H7 (cell line): Measurements from ENCODE around the gene SOX5. TPM values are rescaled to one million over a fixed set of nuclear protein-coding genes. Genes with fewer than 3 reads are reported as not detected.
"Not testable (repeated sequence)": the region's sequence is repeated elsewhere in the genome, so short reads cannot be mapped to it uniquely, and the experiment has no call there.

Experiments
- DNase-seq: peaks from one replicate; pipeline ENCODE4 v3.0.0; 2012
- H3K27me3 ChIP-seq: 2 replicates; pipeline ENCODE4 v1.6.0; 2011; ENCODE audit warnings: mild to moderate bottlenecking, low read length; ENCODE audit not compliant: control insufficient read depth, insufficient read depth
- H3K36me3 ChIP-seq: replicated peaks from 2 replicates; pipeline ENCODE4 v1.5.1; 2011; ENCODE audit warnings: low read length; ENCODE audit not compliant: control insufficient read depth, insufficient read depth
- H3K4me3 ChIP-seq: 2 replicates; pipeline ENCODE4 v1.5.1; 2011; ENCODE audit warnings: low read depth, mild to moderate bottlenecking, control low read depth, low read length, moderate library complexity; ENCODE audit not compliant: insufficient read depth
- total RNA-seq: library from RNA; depleted of rRNA; stranded (reverse); fragments of >200 nt; shearing (Covaris generic); gene quantifications from 2 replicates; pipeline ENCODE4 v1.2.3, GENCODE V29; 2014

The SOX5 gene
- total RNA-seq, 1 experiment from 2014 or later, result 3.3 TPM

DNA sequence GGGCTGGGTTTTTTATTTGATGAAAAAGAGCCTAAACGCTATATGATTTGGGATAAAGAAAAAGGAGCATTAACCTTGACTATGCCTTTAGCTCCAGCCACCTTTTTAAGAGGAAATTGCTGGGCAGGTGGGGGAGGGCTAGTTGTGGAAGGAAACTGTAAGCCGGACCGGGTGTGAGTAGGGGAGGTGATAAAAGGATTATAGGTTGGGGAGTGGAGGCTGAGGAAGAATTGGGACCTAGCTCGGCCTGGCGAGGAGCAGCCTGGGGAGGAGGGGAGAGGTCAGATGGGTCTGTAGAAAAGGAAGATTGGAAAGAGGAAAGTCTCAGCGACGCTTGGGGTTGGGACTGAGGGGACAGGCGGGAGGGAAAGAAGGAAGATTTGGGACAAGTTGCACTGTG is 439.6 kb downstream of the SOX5 start:
- H3K4me3 ChIP-seq, H3K36me3 ChIP-seq, H3K27me3 ChIP-seq, DNase-seq: not testable (repeated sequence)

DNA sequence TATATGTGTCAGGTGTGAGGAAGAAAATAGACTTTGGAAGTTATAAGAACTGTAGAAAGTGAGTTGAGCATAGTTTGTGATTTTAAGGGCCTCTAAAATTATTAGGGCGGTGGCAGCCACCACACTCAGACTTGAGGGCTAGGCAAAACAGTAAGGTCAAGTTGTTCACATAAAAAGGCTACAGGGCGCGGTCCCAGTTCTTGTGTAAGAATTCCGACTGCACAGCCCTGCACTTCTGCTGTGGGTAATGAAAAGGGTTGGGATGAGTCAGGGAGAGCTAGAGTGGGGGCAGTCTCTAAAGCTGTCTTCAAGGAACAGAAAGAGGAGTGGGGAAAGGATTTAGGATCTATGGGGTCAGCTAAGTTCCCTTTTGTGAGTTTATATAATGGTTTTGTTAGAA is 441.7 kb downstream of the SOX5 start:
- H3K27me3 ChIP-seq, H3K4me3 ChIP-seq, DNase-seq: not testable (repeated sequence)

DNA sequence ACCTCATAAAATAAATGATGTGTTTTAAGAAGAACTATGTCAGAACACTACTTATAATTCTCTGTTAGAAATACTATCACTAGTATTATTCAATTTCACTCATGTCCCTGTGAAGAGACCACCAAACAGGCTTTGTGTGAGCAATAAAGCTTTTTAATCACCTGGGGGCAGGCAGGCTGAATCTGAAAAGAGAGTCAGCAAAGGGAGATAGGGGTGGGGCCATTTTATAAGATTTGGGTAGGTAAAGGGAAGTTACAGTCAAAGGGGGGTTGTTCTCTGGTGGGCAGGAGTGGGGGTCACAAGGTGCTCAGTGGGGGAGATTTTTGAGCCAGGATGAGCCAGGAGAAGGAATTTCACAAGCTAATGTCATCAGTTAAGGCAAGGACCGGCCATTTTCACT is 443.7 kb downstream of the SOX5 start:
- DNase-seq, H3K36me3 ChIP-seq, H3K27me3 ChIP-seq, H3K4me3 ChIP-seq: not testable (repeated sequence)

More for the DNA sequence above, 441.7 kb downstream of the SOX5 start:
- not testable (repeated sequence) for H3K36me3 ChIP-seq

DNA sequence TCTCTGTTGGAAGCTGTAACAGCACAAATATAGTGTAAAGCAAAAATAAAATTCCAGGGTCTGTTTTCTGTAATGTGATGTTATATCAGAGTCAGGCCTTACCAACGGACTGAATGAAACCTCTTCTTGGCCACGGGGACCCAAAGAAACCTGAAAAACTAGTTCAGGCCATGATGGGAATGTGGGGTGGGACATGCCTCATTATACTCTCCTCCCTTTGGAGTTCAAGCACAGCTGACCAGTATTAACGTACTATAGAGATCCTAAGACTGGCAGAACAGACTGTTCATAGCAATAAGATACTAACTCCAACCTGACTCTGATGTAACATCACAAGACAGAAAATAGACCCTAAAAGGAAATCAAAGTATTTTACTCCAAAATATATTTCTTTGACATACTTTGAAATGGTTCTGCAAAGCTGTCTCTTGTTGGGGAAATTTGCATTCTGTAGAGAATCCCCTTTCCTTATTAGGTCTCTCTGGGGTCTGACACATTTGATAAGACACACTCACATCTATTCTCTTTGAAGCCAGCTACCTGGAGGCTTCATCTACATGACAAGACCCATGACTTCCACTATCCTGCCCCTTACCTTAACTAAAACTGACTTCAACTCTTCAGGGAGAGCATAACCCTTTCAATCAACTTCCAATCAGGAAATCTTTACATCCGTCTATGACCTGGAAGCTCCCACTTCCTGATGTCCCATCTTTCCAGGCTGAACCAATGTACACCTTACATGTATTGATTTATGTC is 444.6 kb downstream of the SOX5 start:
- no peaks in the 10 kb centered on the region for H3K36me3 ChIP-seq
- no peak for DNase-seq
- H3K27me3 ChIP-seq, result no peaks in the 10 kb centered on the region
- no peak overlapping the region for H3K4me3 ChIP-seq

DNA sequence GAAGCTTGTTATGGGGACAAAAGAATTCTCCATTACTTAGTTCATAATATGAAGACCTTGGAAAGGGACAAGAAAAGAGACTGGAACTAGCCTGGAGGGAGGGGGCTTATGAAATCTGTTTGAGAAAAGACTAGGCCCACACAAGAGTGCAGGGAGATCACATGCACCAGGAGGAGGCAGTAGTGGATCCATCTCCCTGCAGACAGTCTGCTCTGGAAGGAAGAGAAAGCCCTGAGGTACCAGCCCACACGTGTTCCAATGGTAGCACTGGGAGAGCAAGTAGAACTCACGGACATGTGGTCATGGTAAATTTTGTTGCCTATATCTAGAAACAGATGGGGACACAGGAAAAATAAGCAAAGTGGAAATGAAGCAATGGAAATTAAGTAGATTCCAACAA is 445.4 kb downstream of the SOX5 start:
- no peaks in the 10 kb centered on the region for H3K36me3 ChIP-seq
- H3K27me3 ChIP-seq, result no peaks in the 10 kb centered on the region
- peak; percentile 2 for DNase-seq
- H3K4me3 ChIP-seq, result no peak overlapping the region

DNA sequence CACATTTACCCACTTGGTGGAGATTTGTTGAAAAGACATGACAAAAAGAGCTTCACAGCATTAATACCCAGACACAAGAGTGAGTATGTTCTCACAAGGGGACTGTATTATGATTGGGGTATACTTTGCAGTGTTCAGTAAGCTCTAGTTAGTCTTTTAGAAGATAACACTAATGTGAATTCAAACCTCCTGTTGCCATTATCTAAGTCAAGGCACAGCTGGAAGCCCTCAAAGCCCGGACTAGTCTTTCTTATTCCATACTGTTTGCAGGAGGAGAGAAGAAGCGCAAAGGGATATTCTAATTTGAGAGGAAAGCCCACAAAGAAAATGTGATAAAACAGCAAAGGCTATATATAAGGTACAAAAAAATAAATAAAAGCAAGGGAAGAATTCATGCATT is 445.9 kb downstream of the SOX5 start:
- Histone ChIP-seq H3K36me3 (no peaks in the 10 kb centered on the region), H3K27me3 (no peaks in the 10 kb centered on the region), H3K4me3 (no peak overlapping the region)
- no peak for DNase-seq

DNA sequence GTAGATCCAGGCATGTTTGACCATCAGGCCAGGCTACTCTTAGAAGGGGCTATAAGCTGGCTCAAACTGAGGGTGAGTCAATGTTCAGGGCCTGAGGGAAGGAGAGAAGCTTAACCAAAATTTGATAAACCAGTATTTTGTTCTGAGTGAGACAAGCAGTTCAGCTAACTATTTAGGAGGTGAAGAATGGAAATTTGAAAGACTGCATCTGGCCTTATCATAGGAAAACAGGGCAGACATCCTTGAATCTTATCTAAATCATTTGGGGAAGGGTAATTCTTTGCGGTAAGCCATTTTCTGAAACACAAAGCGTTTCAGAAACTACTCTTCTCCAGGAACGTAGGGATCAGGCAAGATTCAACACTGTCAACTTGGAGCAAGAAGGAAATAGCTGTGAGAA is 447.2 kb downstream of the SOX5 start:
- DNase-seq, result no peak
- H3K27me3 ChIP-seq, result no peaks in the 10 kb centered on the region
- H3K36me3 ChIP-seq, result no peaks in the 10 kb centered on the region
- H3K4me3 ChIP-seq, result no peak overlapping the region

DNA sequence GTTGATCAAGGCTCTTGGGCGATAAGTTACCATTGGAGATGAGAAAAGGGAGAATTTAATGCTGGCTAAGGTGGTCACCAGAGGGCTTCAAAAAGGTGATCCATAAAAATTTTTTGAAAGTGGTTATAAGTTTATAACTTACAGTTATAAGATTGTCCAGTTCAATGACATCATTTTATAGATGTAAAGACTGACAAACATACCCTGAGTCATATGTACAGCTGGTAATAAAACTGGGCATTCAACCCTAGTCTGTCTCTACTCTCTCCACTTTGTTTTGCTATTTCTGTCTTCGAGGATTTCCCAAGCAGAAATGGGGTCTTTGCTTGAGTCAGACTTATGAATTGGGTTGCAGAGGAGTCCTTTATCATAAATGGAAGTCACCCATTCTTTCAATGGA is 454.0 kb downstream of the SOX5 start:
- H3K36me3 ChIP-seq, result no peaks in the 10 kb centered on the region
- DNase-seq, result no peak

DNA sequence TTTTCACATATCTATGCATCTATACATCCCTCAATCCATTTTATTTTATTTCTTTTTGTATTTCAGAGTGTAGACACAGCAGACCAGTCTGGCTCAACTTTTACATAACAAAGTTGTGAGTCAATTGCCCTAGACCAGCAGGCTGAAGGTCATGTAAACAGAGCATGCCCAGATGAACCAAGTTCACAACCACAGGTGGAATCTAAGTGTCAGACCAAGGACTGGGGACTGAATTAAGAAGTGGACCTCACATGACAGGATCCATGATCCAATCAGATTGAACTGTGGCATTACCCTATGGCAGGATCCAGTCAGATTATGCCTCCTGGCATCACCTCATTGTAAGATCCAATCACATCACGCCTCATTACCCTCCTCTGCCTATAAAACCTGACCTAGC is 455.8 kb downstream of the SOX5 start:
- no peak overlapping the region for H3K4me3 ChIP-seq
- H3K27me3 ChIP-seq, result no peaks in the 10 kb centered on the region
- no peaks in the 10 kb centered on the region for H3K36me3 ChIP-seq
- DNase-seq, result no peak

More for the DNA sequence above, 454.0 kb downstream of the SOX5 start:
- Histone ChIP-seq H3K27me3 (no peaks in the 10 kb centered on the region), H3K4me3 (no peak overlapping the region)

DNA sequence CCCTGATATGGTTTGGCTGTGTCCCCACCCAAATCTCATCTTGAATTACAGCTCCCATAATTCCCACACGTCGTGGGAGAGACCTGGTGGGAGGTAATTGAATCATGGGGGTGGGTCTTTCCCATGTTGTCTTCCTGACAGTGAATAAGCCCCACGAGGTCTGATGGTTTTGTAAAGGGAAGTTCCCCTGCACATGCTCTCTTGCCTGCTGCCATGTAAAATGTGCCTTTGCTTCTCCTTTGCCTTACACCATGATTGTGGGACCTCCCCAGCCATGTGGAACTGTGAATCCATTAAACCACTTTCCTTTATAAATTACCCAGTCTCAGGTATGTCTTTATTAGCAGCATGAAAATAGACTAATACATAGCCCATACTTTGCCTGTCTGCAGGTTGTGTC is 458.4 kb downstream of the SOX5 start:
- not testable (repeated sequence) for H3K36me3 ChIP-seq, DNase-seq, H3K27me3 ChIP-seq, H3K4me3 ChIP-seq

DNA sequence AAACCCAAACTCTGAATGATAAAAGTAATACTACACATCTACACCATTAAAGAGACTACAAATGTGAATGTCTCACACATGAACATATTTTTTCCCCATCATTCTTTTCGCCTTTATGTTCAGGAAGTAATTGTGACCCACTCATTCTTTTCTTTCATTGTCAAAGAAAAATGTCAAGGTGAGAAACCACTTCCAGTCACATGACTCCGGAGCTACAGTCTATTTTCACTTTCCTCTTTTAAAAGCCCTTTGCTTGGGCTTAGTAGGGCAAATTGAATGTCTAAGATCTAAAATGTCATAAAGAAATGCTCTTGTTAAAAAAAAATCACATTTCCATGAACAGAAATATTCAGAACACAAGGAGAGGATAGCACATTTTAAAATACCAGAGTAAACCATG is 461.3 kb downstream of the SOX5 start:
- no peaks in the 10 kb centered on the region for H3K27me3 ChIP-seq
- H3K36me3 ChIP-seq, result no peaks in the 10 kb centered on the region
- no peak overlapping the region for H3K4me3 ChIP-seq
- DNase-seq, result no peak

DNA sequence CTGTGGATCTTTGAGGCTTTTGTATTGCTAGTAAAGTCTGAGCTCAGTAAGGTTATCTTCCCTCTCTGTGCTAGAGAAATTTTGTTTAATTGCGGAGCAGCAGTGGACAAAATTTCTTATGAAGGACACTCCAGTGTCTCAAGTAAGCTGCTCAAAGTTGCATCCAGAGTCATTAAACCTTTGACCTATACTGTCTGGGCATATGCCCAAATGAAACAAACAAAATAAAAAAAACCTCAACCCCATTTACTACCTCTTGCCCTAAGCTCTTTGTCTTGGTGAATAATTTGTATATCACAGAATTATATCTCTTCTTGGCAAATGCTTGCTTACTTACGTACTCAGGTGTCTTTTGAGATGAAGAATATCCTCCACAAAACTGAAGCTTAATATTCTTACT is 465.2 kb downstream of the SOX5 start:
- Histone ChIP-seq H3K27me3 (no peaks in the 10 kb centered on the region), H3K36me3 (no peaks in the 10 kb centered on the region), H3K4me3 (no peak overlapping the region)
- DNase-seq, result no peak

DNA sequence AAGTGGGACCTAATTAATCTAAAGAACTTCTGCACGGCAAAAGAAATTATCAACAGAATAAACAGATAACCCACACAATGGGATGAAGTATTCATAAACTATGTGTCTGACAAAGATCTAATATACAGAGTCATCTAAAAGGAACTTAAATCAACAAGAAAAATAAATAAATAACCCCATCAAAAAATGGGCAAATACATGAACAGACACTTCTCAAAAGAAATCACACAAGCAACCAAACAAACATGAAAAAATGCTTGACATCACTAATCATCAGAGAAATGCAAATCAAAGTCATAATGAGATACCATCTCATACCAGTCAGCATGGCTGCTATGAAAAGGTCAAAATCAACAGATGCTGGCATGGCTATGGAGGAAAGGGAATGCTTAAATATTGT is 466.9 kb downstream of the SOX5 start:
- no peak overlapping the region for H3K4me3 ChIP-seq
- no peaks in the 10 kb centered on the region for H3K36me3 ChIP-seq
- no peaks in the 10 kb centered on the region for H3K27me3 ChIP-seq
- no peak for DNase-seq
